GM18505 (cell line): ENCODE measurements around the gene FOXP3.

ENCODE experiments used
- ATAC-seq: cut with Tn5 transposase; IDR thresholded peaks from one replicate; pipeline ENCODE4 v1.9.1; 2021; ENCODE audit not compliant: unreplicated experiment
- POLR2A ChIP-seq: IDR thresholded peaks from 4 replicates; pipeline ENCODE4 v1.6.1; 2011; ENCODE audit warnings: borderline replicate concordance; ENCODE audit not compliant: insufficient read depth, insufficient read length; ENCODE audit errors: extremely low read depth

The FOXP3 gene

DNA sequence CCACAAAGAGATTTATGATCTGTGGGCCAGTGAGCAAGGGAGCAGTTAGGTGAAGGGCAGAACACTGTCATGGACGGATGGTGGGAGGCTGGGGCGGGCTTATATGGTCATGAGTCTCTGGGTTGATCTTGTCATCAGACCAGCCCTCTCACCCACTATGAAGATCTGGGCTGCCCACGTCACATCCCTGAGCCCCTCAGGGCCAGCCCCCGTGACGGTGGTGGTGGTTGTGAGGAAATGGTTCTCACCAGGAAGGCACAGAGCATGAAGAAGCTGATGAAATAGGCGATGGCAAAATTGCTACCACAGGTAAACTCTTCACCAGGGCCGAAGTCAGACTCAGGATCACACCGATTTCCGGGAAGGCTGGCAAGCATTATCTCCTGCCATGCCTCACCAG, 53.4 kb downstream of the FOXP3 start:
- no peak for ATAC-seq
- no peak for TF ChIP-seq POLR2A

- ATAC-seq, result no peak
- no peak for TF ChIP-seq POLR2A
These were observed 54.1 kb downstream of the FOXP3 start for GRCh38 chrX:49210406-49210805.

DNA sequence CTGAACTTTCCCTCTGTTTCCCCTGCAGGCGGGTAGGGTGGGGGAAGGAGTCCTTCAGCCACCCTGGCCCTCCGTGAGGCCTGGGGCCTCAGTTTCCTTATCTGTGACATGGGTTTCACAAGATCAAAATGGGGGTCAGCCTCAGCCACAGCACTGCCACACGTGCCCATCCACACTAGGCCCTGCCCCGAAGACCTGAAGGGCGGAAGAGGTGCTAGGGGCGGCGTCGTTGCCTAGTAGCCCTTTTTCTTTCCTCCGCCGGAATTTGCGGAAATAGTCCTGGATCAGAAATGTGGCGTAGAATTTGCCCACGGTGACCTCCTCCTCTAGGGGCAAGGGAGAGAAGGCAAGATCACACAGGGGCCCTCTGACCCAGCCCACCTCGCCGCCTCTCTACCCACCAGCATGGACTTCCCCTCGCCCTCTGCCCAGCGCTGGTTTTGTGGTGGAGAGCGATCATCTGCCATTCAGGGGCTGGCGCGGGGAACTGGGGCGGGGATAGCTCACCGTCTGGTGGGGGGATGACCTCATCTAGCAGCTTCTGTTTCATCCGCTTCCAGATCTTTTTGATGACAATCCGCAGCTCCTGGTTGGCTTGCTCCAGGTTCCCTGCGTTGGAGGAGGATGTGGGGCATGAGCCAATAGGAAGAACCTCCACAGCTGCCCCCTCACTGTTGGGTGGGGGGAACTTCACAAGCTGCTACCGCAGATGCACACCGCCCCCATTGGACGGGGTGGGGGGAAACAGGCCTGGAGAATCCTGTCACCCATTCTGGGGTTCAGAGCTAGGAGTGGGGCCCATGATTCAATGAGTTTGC, 54.9 kb downstream of the FOXP3 start:
- no peak for TF ChIP-seq POLR2A
- ATAC-seq, result no peak

- ATAC-seq, result no peak
- TF ChIP-seq POLR2A, result no peak
These were observed 56.1 kb downstream of the FOXP3 start for GRCh38 chrX:49208399-49208798.

DNA sequence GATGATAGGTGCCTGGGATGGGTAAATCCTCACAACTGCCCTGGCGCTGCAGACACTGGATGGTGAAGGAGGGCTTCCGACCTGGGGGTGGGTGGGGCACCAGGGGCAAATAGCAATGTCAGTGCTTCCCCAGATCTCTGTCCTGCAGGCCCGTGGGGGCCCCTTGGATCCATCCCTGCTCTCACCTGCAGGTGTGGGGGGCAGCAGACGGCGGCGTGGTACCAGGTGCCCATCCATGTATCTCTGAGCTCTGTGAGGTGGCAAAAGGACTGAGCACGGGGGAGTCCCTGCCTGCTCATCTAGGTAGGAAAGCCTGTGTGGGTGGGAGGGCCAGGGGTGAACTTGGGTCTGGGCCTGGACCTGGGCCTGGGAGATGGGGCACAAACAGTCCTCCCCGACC, 58.0 kb downstream of the FOXP3 start:
- no peak for TF ChIP-seq POLR2A
- ATAC-seq, result no peak

- TF ChIP-seq POLR2A, result no peak
- ATAC-seq, result no peak
These were observed 59.1 kb downstream of the FOXP3 start for GRCh38 chrX:49205443-49205842.

- TF ChIP-seq POLR2A, result no peak
These were observed 59.8 kb downstream of the FOXP3 start for GRCh38 chrX:49204709-49205108.

GRCh38 chrX:49204017-49204416, 60.5 kb downstream of the FOXP3 start:
- TF ChIP-seq POLR2A, result no peak
- ATAC-seq, result no peak

More at GRCh38 chrX:49204709-49205108, 59.8 kb downstream of the FOXP3 start:
- no peak for ATAC-seq

GRCh38 chrX:49203536-49203935, 61.0 kb downstream of the FOXP3 start:
- ATAC-seq, result no peak
- TF ChIP-seq POLR2A, result no peak

GRCh38 chrX:49202022-49202421, 62.5 kb downstream of the FOXP3 start:
- no peak for ATAC-seq
- TF ChIP-seq POLR2A, result no peak
